KMS-11 (cell line): ENCODE data around the gene PARVB.

Experiments used
- H2AFZ ChIP-seq: fragments of 200-600 bp; sonication (generic); 2 replicates; pipeline ENCODE4 v1.6.1; 2016; ENCODE audit warnings: antibody characterized with exemption, mixed run types, low read depth
- H3K27ac ChIP-seq: fragments of 200-600 bp; sonication (generic); 2 replicates; pipeline ENCODE4 v1.6.1; 2016; ENCODE audit warnings: mild to moderate bottlenecking, mixed run types
- H3K27me3 ChIP-seq: fragments of 200-600 bp; sonication (generic); 2 replicates; pipeline ENCODE4 v1.6.1; 2017; ENCODE audit warnings: mild to moderate bottlenecking, low read depth, mixed run types, moderate library complexity; ENCODE audit not compliant: insufficient read depth
- H3K36me3 ChIP-seq: fragments of 200-600 bp; sonication (generic); 2 replicates; pipeline ENCODE4 v1.6.1; 2017; ENCODE audit warnings: mild to moderate bottlenecking, mixed run types; ENCODE audit not compliant: insufficient read depth
- H3K4me1 ChIP-seq: fragments of 200-600 bp; sonication (generic); 2 replicates; pipeline ENCODE4 v1.6.1; 2016; ENCODE audit warnings: mild to moderate bottlenecking, low read depth, mixed run types; ENCODE audit not compliant: poor library complexity, severe bottlenecking
- H3K4me2 ChIP-seq: fragments of 200-600 bp; sonication (generic); 2 replicates; pipeline ENCODE4 v1.7.0; 2016; ENCODE audit warnings: mild to moderate bottlenecking, mixed run types
- H3K4me3 ChIP-seq: fragments of 200-600 bp; sonication (generic); IDR thresholded peaks from 2 replicates; pipeline ENCODE4 v1.6.1; 2017; ENCODE audit warnings: low read depth, low read length, mixed read lengths; ENCODE audit not compliant: insufficient read depth
- H3K79me2 ChIP-seq: fragments of 200-600 bp; sonication (generic); 2 replicates; pipeline ENCODE4 v1.6.1; 2016; ENCODE audit warnings: low read depth, mixed run types; ENCODE audit not compliant: insufficient read depth
- H3K9ac ChIP-seq: fragments of 200-600 bp; sonication (generic); 2 replicates; pipeline ENCODE4 v1.6.1; 2016; ENCODE audit warnings: mild to moderate bottlenecking, mixed run types
- H4K20me1 ChIP-seq: fragments of 200-600 bp; sonication (generic); 2 replicates; pipeline ENCODE4 v1.6.1; 2016; ENCODE audit warnings: mild to moderate bottlenecking, mixed run types; ENCODE audit not compliant: insufficient read depth
- CTCF ChIP-seq: fragments of 200-600 bp; sonication (generic); conservative IDR thresholded peaks from 2 replicates; pipeline ENCODE4 v1.6.1; 2017; ENCODE audit warnings: low read depth, mild to moderate bottlenecking, antibody characterized with exemption, low read length, moderate library complexity, mixed read lengths

PARVB gene

GRCh38 chr22:44197271-44197670, 173.2 kb downstream of the PARVB start:
- Histone ChIP-seq H3K36me3 (no peaks in the 10 kb centered on the region), H3K79me2 (no peaks in the 10 kb centered on the region), H3K4me2 (no peak overlapping the region), H3K27me3 (peaks cover 3% of the 10 kb centered on the region; the same call in 1 of the 2 replicates), H3K27ac (no peak overlapping the region), H3K9ac (no peak overlapping the region), H2AFZ (no peak overlapping the region), H3K4me3 (no peak overlapping the region), H4K20me1 (no peaks in the 10 kb centered on the region), H3K4me1 (peaks cover 9% of the 10 kb centered on the region)
- TF ChIP-seq CTCF = no peak

DNA sequence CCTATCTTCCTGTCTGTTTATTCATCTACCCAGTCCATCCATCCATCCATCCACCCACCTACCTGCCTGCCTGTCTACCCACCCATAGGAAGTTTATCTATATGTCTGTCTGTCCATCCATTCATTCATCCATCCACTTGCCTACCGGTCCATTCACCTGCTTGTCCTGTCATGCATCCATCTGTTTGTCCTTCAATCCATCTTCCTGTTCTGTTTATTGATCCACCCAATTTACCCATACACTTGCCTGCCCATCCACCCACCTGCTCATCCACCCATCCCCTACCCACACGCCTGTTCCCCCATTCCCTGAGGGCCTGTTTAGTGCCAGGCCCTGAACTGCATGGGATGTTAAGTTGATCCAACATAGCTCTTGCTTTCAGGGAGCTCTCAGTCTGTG, 175.1 kb downstream of the PARVB start:
- Histone ChIP-seq H3K9ac (no peak overlapping the region), H3K4me2 (no peak overlapping the region), H3K79me2 (no peaks in the 10 kb centered on the region), H3K27ac (no peak overlapping the region), H3K27me3 (peaks cover 8% of the 10 kb centered on the region; the same call in 1 of the 2 replicates), H2AFZ (no peak overlapping the region), H3K4me3 (no peak overlapping the region), H3K4me1 (no peaks in the 10 kb centered on the region), H4K20me1 (no peaks in the 10 kb centered on the region), H3K36me3 (no peaks in the 10 kb centered on the region)
- TF ChIP-seq CTCF = no peak

GRCh38 chr22:44199866-44200265, 175.8 kb downstream of the PARVB start:
- Histone ChIP-seq H3K79me2 (no peaks in the 10 kb centered on the region), H3K4me3 (no peak overlapping the region), H3K4me1 (no peaks in the 10 kb centered on the region), H4K20me1 (no peaks in the 10 kb centered on the region), H3K27me3 (peaks cover 8% of the 10 kb centered on the region; the same call in 1 of the 2 replicates), H3K36me3 (no peaks in the 10 kb centered on the region), H3K27ac (no peak overlapping the region), H3K4me2 (no peak overlapping the region), H2AFZ (no peak overlapping the region), H3K9ac (no peak overlapping the region)
- no peak for TF ChIP-seq CTCF

DNA sequence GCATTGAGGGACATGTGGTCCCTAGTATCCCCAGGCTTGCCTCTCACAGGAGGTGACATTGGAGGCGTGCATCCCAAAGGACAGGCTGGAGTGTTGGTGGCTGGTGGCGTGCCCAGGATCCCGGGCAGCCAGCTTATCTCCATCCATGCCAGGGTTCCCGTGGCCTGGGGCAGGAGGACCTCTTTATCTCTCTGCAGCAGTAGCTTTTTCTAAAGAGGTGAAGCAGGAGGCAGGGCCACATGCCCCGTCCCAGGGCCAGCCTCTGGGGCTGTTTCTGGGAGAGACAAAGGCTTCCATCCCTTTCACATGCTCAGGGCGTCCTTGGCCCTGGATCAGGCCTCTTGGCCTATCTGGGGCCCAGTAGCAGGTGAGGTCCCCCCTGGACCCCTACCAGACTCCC, 176.3 kb downstream of the PARVB start:
- TF ChIP-seq CTCF = no peak
- H3K79me2 ChIP-seq = no peaks in the 10 kb centered on the region

More for the DNA sequence above, 176.3 kb downstream of the PARVB start:
- no peak overlapping the region for H3K9ac ChIP-seq
- no peaks in the 10 kb centered on the region for H4K20me1 ChIP-seq
- H3K36me3 ChIP-seq = no peaks in the 10 kb centered on the region
- no peaks in the 10 kb centered on the region for H3K4me1 ChIP-seq
- no peak overlapping the region for H3K4me3 ChIP-seq
- no peak overlapping the region for H2AFZ ChIP-seq
- no peak overlapping the region for H3K4me2 ChIP-seq
- peaks cover 8% of the 10 kb centered on the region; the same call in 1 of the 2 replicates for H3K27me3 ChIP-seq
- H3K27ac ChIP-seq = no peak overlapping the region
